Ovary (tissue), 3 donors: ENCODE results near the gene IL1RN.

ENCODE experiments used
- EP300 ChIP-seq: sonication (generic); formaldehyde crosslinking; IDR thresholded peaks from one replicate; pipeline ENCODE4 v1.6.1; 2017; ENCODE audit warnings: antibody characterized with exemption
- POLR2A ChIP-seq: fragments of 450-650 bp; IDR thresholded peaks from one replicate; pipeline ENCODE4 v1.6.1; 2017; ENCODE audit warnings: antibody characterized with exemption, mild to moderate bottlenecking, moderate library complexity
- TF ChIP-seq, protein P1 (sequence below), 3 donors: fragments of 450-650 bp in 2 of 3; fragments of 200-600 bp in 1 of 3; IDR thresholded peaks; one replicate each; pipeline versions ENCODE4 v1.5.1 to v1.8.0; 2016 to 2022; ENCODE audit warnings: antibody characterized with exemption in 3 of 3, mild to moderate bottlenecking in 1 of 3
- donor health status: DM: no; HTN: no; CAD: no.

DNA sequence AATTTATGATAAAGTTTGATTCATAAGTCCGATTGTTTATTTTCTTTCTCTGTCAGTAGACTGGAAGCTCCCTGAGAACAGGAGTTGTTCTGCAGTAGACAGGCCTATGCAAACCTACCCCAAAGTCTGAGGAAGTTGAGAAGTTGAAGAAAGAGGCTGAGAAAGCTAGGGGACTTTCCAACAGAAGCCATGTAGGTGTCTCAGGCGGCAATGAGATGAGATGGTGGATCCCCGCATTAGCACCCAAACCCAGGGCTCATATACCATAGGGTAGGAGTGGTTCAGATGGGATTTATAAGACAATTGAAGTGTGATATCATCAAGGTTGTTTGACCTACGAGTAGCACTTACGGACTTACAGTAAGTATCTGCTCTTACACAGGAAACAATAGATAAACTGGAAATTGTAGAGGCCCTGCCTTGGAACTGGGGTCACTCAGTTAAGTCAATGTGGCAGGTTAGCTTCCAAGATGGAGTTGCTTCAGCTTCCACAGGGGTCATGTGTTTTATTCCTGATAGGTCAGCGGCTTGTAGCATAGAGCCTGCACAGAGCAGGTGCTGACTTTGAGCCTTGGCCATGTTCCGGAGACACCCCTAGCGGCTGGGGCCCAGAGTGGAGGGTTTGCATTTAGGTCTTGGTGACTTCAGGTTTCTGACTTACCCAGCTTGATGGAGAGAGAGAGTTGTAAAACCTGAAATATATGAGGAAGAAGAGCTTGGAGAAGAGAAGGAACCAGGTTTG, 44.1 kb downstream of the IL1RN start:
- TF ChIP-seq, protein P1, sequence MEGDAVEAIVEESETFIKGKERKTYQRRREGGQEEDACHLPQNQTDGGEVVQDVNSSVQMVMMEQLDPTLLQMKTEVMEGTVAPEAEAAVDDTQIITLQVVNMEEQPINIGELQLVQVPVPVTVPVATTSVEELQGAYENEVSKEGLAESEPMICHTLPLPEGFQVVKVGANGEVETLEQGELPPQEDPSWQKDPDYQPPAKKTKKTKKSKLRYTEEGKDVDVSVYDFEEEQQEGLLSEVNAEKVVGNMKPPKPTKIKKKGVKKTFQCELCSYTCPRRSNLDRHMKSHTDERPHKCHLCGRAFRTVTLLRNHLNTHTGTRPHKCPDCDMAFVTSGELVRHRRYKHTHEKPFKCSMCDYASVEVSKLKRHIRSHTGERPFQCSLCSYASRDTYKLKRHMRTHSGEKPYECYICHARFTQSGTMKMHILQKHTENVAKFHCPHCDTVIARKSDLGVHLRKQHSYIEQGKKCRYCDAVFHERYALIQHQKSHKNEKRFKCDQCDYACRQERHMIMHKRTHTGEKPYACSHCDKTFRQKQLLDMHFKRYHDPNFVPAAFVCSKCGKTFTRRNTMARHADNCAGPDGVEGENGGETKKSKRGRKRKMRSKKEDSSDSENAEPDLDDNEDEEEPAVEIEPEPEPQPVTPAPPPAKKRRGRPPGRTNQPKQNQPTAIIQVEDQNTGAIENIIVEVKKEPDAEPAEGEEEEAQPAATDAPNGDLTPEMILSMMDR (IDR thresholded peaks at IDR 0.05): no peak
- TF ChIP-seq POLR2A (no peak), EP300 (no peak)
